Mammary epithelial cell (primary cell): ENCODE results near the gene RPS6KL1.

Experiments used
- CTCF ChIP-seq, 2 donors: IDR thresholded peaks in 1 of 2; conservative IDR thresholded peaks in 1 of 2; 2 replicates each; pipeline ENCODE4 v1.5.1; 2011 to 2012; ENCODE audit warnings: inconsistent platforms in 2 of 2, low read length in 2 of 2, mild to moderate bottlenecking in 2 of 2, control low read depth in 1 of 2, low read depth in 1 of 2; ENCODE audit not compliant: insufficient read depth in 1 of 2; ENCODE audit errors: extremely low read depth in 1 of 2
- EZH2 ChIP-seq: IDR thresholded peaks from 2 replicates; pipeline ENCODE4 v1.6.1; 2012; ENCODE audit warnings: low read length, inconsistent platforms, borderline replicate concordance

GRCh38 chr14:74961238-74961911, 38.3 kb upstream of the RPS6KL1 start:
- TF ChIP-seq EZH2 (no peak), CTCF (conservative IDR thresholded peaks at IDR 0.05 in 1 of 2, IDR thresholded peaks at IDR 0.05 in 1 of 2; ENCODE audit: extremely low read depth in 1 of 2, insufficient read depth in 1 of 2, low read depth in 1 of 2, low read length in 2 of 2) (no peak)
